LNCAP (cell line): ENCODE measurements around the gene ZNRF4.

Source experiments
- CTCF ChIP-seq: fragments of 450-650 bp; IDR thresholded peaks from 2 replicates; pipeline ENCODE4 v1.5.1; 2017; ENCODE audit warnings: mild to moderate bottlenecking

ZNRF4 gene

DNA sequence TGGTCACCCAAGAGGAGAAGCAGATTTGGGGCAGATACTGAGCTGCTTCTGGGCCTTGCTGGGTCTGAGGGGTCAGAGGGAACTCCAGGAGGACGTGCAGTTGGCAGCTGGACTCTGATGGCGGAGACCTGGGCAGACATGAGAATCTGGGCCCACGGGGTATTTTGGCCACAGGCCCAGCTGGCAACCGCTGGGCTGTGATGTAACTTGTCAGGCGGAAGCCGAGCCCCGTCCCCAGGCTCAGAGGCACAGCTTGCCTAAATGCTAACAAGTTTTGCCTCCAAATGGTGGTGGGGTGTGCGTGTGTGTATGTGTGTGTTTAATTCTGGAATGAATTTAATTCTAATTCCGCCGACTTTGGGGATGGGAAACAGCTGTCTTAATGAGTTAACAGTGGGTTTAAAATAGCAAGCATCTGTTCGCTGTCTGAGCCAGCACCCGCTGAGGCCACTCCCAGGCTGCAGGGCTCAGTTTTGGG lies 11.6 kb downstream of the ZNRF4 start:
- no peak for TF ChIP-seq CTCF

- TF ChIP-seq CTCF, result no peak
Measured at GRCh38 chr19:5470264-5470671, 15.1 kb downstream of the ZNRF4 start.

- no peak for TF ChIP-seq CTCF
Measured at GRCh38 chr19:5472286-5472685, 17.1 kb downstream of the ZNRF4 start.

DNA sequence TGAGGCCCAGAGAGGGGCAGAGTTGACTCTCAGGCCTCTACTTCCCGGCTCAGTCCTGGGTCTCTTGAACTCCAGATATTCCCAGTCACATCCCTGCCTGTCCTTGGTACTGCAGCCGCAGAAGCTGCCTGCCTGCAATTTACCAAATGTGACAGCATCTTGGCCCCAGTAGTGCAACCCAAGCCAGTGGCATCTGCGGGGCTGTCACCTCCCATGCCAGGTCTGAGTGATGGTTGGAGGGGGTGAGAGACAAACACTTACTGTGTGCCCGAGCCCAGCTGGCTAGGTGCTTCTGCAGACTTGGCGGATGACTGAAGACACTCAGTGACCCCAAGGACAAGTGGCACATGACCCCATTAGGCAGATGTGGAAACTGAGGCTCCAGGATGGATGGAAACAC lies 18.4 kb downstream of the ZNRF4 start:
- TF ChIP-seq CTCF, result no peak

- no peak for TF ChIP-seq CTCF
Measured at GRCh38 chr19:5477451-5478215, 22.4 kb downstream of the ZNRF4 start.

DNA sequence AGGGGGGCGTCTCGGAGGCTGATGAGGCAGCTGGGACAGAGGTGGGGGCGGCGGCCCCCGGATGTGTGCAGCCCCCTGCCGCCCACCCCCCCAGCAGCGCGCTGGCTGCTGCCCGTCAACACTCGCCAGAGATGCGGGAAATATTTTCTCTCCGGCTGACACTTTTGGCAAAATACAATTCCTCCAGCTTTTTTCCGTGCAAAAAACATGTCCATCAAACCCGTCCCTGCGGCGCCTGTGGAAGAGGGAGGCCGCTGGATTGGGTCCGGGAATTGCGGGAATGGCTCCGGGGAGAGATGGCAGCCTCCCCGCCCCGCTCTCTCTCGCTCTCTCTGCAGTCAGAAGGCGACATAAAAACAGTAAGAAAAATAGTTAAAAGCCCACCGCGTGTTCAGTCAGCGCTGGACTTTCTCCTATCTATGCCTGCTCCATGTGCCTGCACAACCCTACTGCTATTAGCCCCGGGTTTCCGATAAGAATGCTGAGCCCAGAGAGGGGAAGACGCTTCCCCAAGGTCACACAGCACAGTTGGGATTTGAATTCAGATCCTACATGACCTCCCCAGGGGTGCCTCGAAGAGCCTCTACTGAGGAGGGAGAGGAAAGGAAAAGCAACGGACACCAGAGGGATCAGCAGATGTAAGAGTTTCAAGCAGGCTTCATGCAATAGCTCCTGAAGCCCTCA lies 23.2 kb downstream of the ZNRF4 start:
- TF ChIP-seq CTCF, result no peak

DNA sequence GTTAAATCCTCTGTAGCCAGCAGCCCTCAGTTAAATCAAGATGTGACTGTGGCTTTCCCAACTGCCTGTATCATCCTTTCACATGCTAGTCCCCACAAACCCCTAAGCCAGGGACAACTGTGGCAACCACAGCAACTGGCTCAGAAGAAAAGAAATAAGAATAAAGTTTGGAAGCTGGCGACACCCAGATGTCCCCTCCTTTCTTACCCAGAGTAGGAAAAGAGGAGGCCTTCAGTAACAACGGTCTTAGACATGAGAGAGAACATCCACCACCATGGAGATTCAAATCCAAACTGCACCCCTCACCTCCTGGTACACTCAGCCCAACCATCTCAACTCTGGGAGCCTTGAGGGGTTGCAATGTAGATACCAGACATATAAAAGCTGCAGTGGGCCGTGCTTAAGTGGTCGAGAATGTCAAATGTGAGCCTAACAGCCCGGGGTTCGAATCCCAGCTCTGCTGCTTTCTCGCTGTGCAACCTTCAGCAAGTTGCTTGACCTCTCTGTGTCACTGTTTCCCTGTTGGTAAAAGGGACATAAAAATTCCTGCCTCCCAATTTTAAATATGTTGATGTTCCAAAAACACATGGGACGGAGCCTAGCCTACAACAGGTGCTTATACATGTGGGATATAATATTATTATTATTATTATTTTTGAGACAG lies 23.8 kb downstream of the ZNRF4 start:
- no peak for TF ChIP-seq CTCF
